ENCODE measurements around the gene ANKHD1. TPM values are rescaled to one million over a fixed set of nuclear protein-coding genes. Genes with fewer than 3 reads are reported as not detected.

The ANKHD1 gene
- total RNA-seq, 2 donors from 2014 or later, result 69.7 to 112 TPM

GRCh38 chr5:140513124-140513523 is 111.5 kb downstream of the ANKHD1 start:
- Histone ChIP-seq H3K27me3 (replicated peaks; ENCODE audit: insufficient read depth) (no peaks in the 10 kb centered on the region), H3K27ac (no peak overlapping the region), H3K36me3 (peaks cover 6% of the 10 kb centered on the region in 2 donors), H3K4me1 (replicated peaks) (no peaks in the 10 kb centered on the region), H3K9me3 (no peaks in the 10 kb centered on the region), H3K4me3 (no peak overlapping the region)
- no peak for TF ChIP-seq POLR2AphosphoS5 (IDR thresholded peaks at IDR 0.05)
- TF ChIP-seq POLR2A (IDR thresholded peaks at IDR 0.05), result no peak
- no peak for TF ChIP-seq CTCF (IDR thresholded peaks at IDR 0.05)
- intact Hi-C loops (cut with DNase I), result no loop called here
- 95% methylated on average over 2 of the region's 2 CpGs for whole genome bisulfite sequencing
- no peak for DNase-seq (ENCODE audit: low spot score)

GRCh38 chr5:140524003-140524402 is 122.4 kb downstream of the ANKHD1 start:
- Histone ChIP-seq H3K27ac (no peak overlapping the region), H3K27me3 (replicated peaks; ENCODE audit: insufficient read depth) (no peaks in the 10 kb centered on the region), H3K36me3 (peaks cover 6 to 9% of the 10 kb centered on the region in 2 donors), H3K4me1 (replicated peaks) (no peaks in the 10 kb centered on the region), H3K9me3 (no peaks in the 10 kb centered on the region), H3K4me3 (no peak overlapping the region)
- DNase-seq (ENCODE audit: low spot score), result no peak
- 87% methylated on average over 2 of the region's 2 CpGs for WGBS
- TF ChIP-seq CTCF (IDR thresholded peaks at IDR 0.05), result no peak
- intact Hi-C loops (cut with DNase I), result no loop called here

- Histone ChIP-seq H3K9me3 (no peaks in the 10 kb centered on the region), H3K27me3 (replicated peaks; ENCODE audit: insufficient read depth) (no peaks in the 10 kb centered on the region), H3K4me3 (no peak overlapping the region), H3K36me3 (peaks cover 0 to 6% of the 10 kb centered on the region in 2 donors), H3K27ac (no peak overlapping the region), H3K4me1 (replicated peaks) (no peaks in the 10 kb centered on the region)
- TF ChIP-seq CTCF (IDR thresholded peaks at IDR 0.05) (no peak), POLR2A (IDR thresholded peaks at IDR 0.05) (no peak), POLR2AphosphoS5 (IDR thresholded peaks at IDR 0.05) (no peak)
- intact Hi-C loops (cut with DNase I), result no loop called here
- 93% methylated on average over 1 of the region's 1 CpG for WGBS
- no peak for DNase-seq (ENCODE audit: low spot score)
Measured at GRCh38 chr5:140540227-140540626, 138.6 kb downstream of the ANKHD1 start.

- intact Hi-C loops (cut with DNase I), result no loop called here
- Histone ChIP-seq H3K27ac (no peak overlapping the region), H3K9me3 (no peaks in the 10 kb centered on the region), H3K36me3 (peaks cover 0 to 6% of the 10 kb centered on the region in 2 donors), H3K4me1 (replicated peaks) (peaks cover 5% of the 10 kb centered on the region), H3K27me3 (replicated peaks; ENCODE audit: insufficient read depth) (no peaks in the 10 kb centered on the region), H3K4me3 (no peak overlapping the region)
- TF ChIP-seq CTCF (IDR thresholded peaks at IDR 0.05) (no peak), POLR2A (IDR thresholded peaks at IDR 0.05) (no peak), POLR2AphosphoS5 (IDR thresholded peaks at IDR 0.05) (no peak)
- no peak for DNase-seq (ENCODE audit: low spot score)
- whole genome bisulfite sequencing, result 90% methylated on average over 5 of the region's 5 CpGs
Measured at GRCh38 chr5:140542972-140543371, 141.3 kb downstream of the ANKHD1 start.

- H3K4me1 ChIP-seq (replicated peaks), result peaks cover 21% of the 10 kb centered on the region
- WGBS, result over 99% methylated on average over 7 of the region's 7 CpGs
- no peak for TF ChIP-seq POLR2A (IDR thresholded peaks at IDR 0.05)
- TF ChIP-seq CTCF (IDR thresholded peaks at IDR 0.05), result no peak
- TF ChIP-seq POLR2AphosphoS5 (IDR thresholded peaks at IDR 0.05), result no peak
- peaks cover 0 to 8% of the 10 kb centered on the region in 2 donors for H3K36me3 ChIP-seq
- no peaks in the 10 kb centered on the region for H3K27me3 ChIP-seq (replicated peaks; ENCODE audit: insufficient read depth)
- H3K4me3 ChIP-seq, result no peak overlapping the region
- intact Hi-C loops (cut with DNase I), result loop anchor here (5.0 kb wide), 1 partner anchor 92 kb away; the partner anchor contains the start of gene TMCO6
- no peak for DNase-seq (ENCODE audit: low spot score)
- no peaks in the 10 kb centered on the region for H3K9me3 ChIP-seq
- H3K27ac ChIP-seq, result no peak overlapping the region
Measured at GRCh38 chr5:140544986-140545385, 143.4 kb downstream of the ANKHD1 start.

Data from prostate gland (tissue), 2 donors.